ENCODE measurements around the gene NAALADL2. TPM values are rescaled to one million over a fixed set of nuclear protein-coding genes. Genes with fewer than 3 reads are reported as not detected.

The NAALADL2 gene
- total RNA-seq, 1 donor from 2014 or later = 10.4 TPM

GRCh38 chr3:174821477-174821876 lies 37.7 kb upstream of the NAALADL2 start:
- no peak for TF ChIP-seq CTCF (IDR thresholded peaks at IDR 0.05; ENCODE audit: unreplicated experiment)
- Mint-ChIP-seq H3K9me3 (ENCODE audit: low read depth) (peaks cover 3% of the 10 kb centered on the region), H3K4me1 (ENCODE audit: low read depth) (peaks cover 8% of the 10 kb centered on the region), H3K36me3 (ENCODE audit: insufficient read depth) (no peaks in the 10 kb centered on the region), H3K27me3 (no peaks in the 10 kb centered on the region), H3K4me3 (ENCODE audit: low read depth) (no peak overlapping the region), H3K27ac (no peak overlapping the region)
- DNase-seq (ENCODE audit: low spot score, unreplicated experiment) = no peak

- H3K4me3 Mint-ChIP-seq (ENCODE audit: low read depth) = no peak overlapping the region
- no peak for TF ChIP-seq CTCF (IDR thresholded peaks at IDR 0.05; ENCODE audit: unreplicated experiment)
- H3K27ac Mint-ChIP-seq = no peak overlapping the region
- no peak for DNase-seq (ENCODE audit: low spot score, unreplicated experiment)
- peaks cover 3% of the 10 kb centered on the region for H3K9me3 Mint-ChIP-seq (ENCODE audit: low read depth)
- no peaks in the 10 kb centered on the region for H3K27me3 Mint-ChIP-seq
- H3K36me3 Mint-ChIP-seq (ENCODE audit: insufficient read depth) = no peaks in the 10 kb centered on the region
- peaks cover 5% of the 10 kb centered on the region for H3K4me1 Mint-ChIP-seq (ENCODE audit: low read depth)
Observed at GRCh38 chr3:174822320-174822719, 36.8 kb upstream of the NAALADL2 start.

GRCh38 chr3:174826069-174826468 lies 33.1 kb upstream of the NAALADL2 start:
- no peak overlapping the region for H3K27ac Mint-ChIP-seq
- H3K27me3 Mint-ChIP-seq = no peaks in the 10 kb centered on the region
- H3K4me1 Mint-ChIP-seq (ENCODE audit: low read depth) = peaks cover 5% of the 10 kb centered on the region
- H3K4me3 Mint-ChIP-seq (ENCODE audit: low read depth) = no peak overlapping the region
- no peak for TF ChIP-seq CTCF (IDR thresholded peaks at IDR 0.05; ENCODE audit: unreplicated experiment)
- no peaks in the 10 kb centered on the region for H3K36me3 Mint-ChIP-seq (ENCODE audit: insufficient read depth)
- DNase-seq (ENCODE audit: low spot score, unreplicated experiment) = no peak
- peaks cover 7% of the 10 kb centered on the region for H3K9me3 Mint-ChIP-seq (ENCODE audit: low read depth)

- H3K27ac Mint-ChIP-seq = no peak overlapping the region
- no peak for DNase-seq (ENCODE audit: low spot score, unreplicated experiment)
Observed at GRCh38 chr3:174844746-174845145, 14.4 kb upstream of the NAALADL2 start.

GRCh38 chr3:174846055-174846454 lies 13.1 kb upstream of the NAALADL2 start:
- no peaks in the 10 kb centered on the region for H3K4me1 Mint-ChIP-seq (ENCODE audit: low read depth)
- H3K27me3 Mint-ChIP-seq = no peaks in the 10 kb centered on the region
- H3K27ac Mint-ChIP-seq = no peak overlapping the region
- DNase-seq (ENCODE audit: low spot score, unreplicated experiment) = no peak
- H3K36me3 Mint-ChIP-seq (ENCODE audit: insufficient read depth) = peaks cover 2% of the 10 kb centered on the region
- no peak for TF ChIP-seq CTCF (IDR thresholded peaks at IDR 0.05; ENCODE audit: unreplicated experiment)
- peaks cover 11% of the 10 kb centered on the region for H3K9me3 Mint-ChIP-seq (ENCODE audit: low read depth)
- H3K4me3 Mint-ChIP-seq (ENCODE audit: low read depth) = no peak overlapping the region

More at GRCh38 chr3:174844746-174845145, 14.4 kb upstream of the NAALADL2 start:
- Mint-ChIP-seq H3K4me1 (ENCODE audit: low read depth) (no peaks in the 10 kb centered on the region), H3K27me3 (no peaks in the 10 kb centered on the region), H3K4me3 (ENCODE audit: low read depth) (no peak overlapping the region), H3K36me3 (ENCODE audit: insufficient read depth) (no peaks in the 10 kb centered on the region), H3K9me3 (ENCODE audit: low read depth) (peaks cover 3% of the 10 kb centered on the region)
- TF ChIP-seq CTCF (IDR thresholded peaks at IDR 0.05; ENCODE audit: unreplicated experiment) = no peak
